Mononuclear cell (primary cell): Measurements from ENCODE around the gene ROBO2. TPM values are rescaled to one million over a fixed set of nuclear protein-coding genes. Genes with fewer than 3 reads are reported as not detected.

Experiments used
- H3K27me3 ChIP-seq: 2 replicates; pipeline ENCODE4 v1.6.0; 2011; ENCODE audit warnings: low read length, control low read depth; ENCODE audit not compliant: insufficient read depth
- H3K4me1 ChIP-seq: 2 replicates; pipeline ENCODE4 v1.5.1; 2011; ENCODE audit warnings: mild to moderate bottlenecking, low read length, control low read depth; ENCODE audit not compliant: insufficient read depth
- H3K4me3 ChIP-seq: 2 replicates; pipeline ENCODE4 v1.5.1; 2011; ENCODE audit warnings: mild to moderate bottlenecking, low read length, moderate library complexity
- H3K9me3 ChIP-seq: 2 replicates; pipeline ENCODE4 v1.5.1; 2011; ENCODE audit warnings: low read depth, mild to moderate bottlenecking, control low read depth, low read length
- total RNA-seq: library from RNA; depleted of rRNA; stranded (reverse); fragments of >200 nt; gene quantifications from one replicate; pipeline ENCODE4 v1.2.3, GENCODE V29; 2012

ROBO2 gene
- total RNA-seq, 1 donor, result under 0.01 TPM

GRCh38 chr3:77420336-77420735 is 380.4 kb downstream of the ROBO2 start:
- Histone ChIP-seq H3K27me3 (no peaks in the 10 kb centered on the region), H3K4me1 (no peaks in the 10 kb centered on the region), H3K9me3 (no peaks in the 10 kb centered on the region), H3K4me3 (no peak overlapping the region)

GRCh38 chr3:77421916-77422315 is 382.0 kb downstream of the ROBO2 start:
- no peak overlapping the region for H3K4me3 ChIP-seq
- H3K4me1 ChIP-seq, result no peaks in the 10 kb centered on the region
- H3K27me3 ChIP-seq, result no peaks in the 10 kb centered on the region
- no peaks in the 10 kb centered on the region for H3K9me3 ChIP-seq

- Histone ChIP-seq H3K4me1 (no peaks in the 10 kb centered on the region), H3K9me3 (no peaks in the 10 kb centered on the region), H3K27me3 (no peaks in the 10 kb centered on the region), H3K4me3 (no peak overlapping the region)
Measured at GRCh38 chr3:77426531-77426930, 386.6 kb downstream of the ROBO2 start.

- Histone ChIP-seq H3K9me3 (no peaks in the 10 kb centered on the region), H3K27me3 (no peaks in the 10 kb centered on the region), H3K4me1 (no peaks in the 10 kb centered on the region)
Measured at GRCh38 chr3:77427528-77427927, 387.6 kb downstream of the ROBO2 start.

GRCh38 chr3:77436908-77437307 is 397.0 kb downstream of the ROBO2 start:
- no peaks in the 10 kb centered on the region for H3K4me1 ChIP-seq
- H3K27me3 ChIP-seq, result no peaks in the 10 kb centered on the region
- H3K4me3 ChIP-seq, result no peak overlapping the region
- no peaks in the 10 kb centered on the region for H3K9me3 ChIP-seq

More at GRCh38 chr3:77427528-77427927, 387.6 kb downstream of the ROBO2 start:
- no peak overlapping the region for H3K4me3 ChIP-seq

- no peaks in the 10 kb centered on the region for H3K27me3 ChIP-seq
- no peaks in the 10 kb centered on the region for H3K4me1 ChIP-seq
- no peaks in the 10 kb centered on the region for H3K9me3 ChIP-seq
- H3K4me3 ChIP-seq, result no peak overlapping the region
Measured at GRCh38 chr3:77446084-77446483, 406.2 kb downstream of the ROBO2 start.

- Histone ChIP-seq H3K27me3 (no peaks in the 10 kb centered on the region), H3K9me3 (no peaks in the 10 kb centered on the region), H3K4me3 (no peak overlapping the region), H3K4me1 (no peaks in the 10 kb centered on the region)
Measured at GRCh38 chr3:77446761-77447160, 406.9 kb downstream of the ROBO2 start.

- Histone ChIP-seq H3K4me1 (no peaks in the 10 kb centered on the region), H3K4me3 (no peak overlapping the region), H3K27me3 (no peaks in the 10 kb centered on the region), H3K9me3 (no peaks in the 10 kb centered on the region)
Measured at GRCh38 chr3:77449459-77450350, 409.8 kb downstream of the ROBO2 start.

- no peaks in the 10 kb centered on the region for H3K27me3 ChIP-seq
- H3K4me1 ChIP-seq, result no peaks in the 10 kb centered on the region
- no peaks in the 10 kb centered on the region for H3K9me3 ChIP-seq
- no peak overlapping the region for H3K4me3 ChIP-seq
Measured at GRCh38 chr3:77456431-77456830, 416.5 kb downstream of the ROBO2 start.

GRCh38 chr3:77456906-77457305 is 417.0 kb downstream of the ROBO2 start:
- no peaks in the 10 kb centered on the region for H3K4me1 ChIP-seq
- no peaks in the 10 kb centered on the region for H3K9me3 ChIP-seq
- H3K27me3 ChIP-seq, result no peaks in the 10 kb centered on the region
- no peak overlapping the region for H3K4me3 ChIP-seq

- H3K4me1 ChIP-seq, result no peaks in the 10 kb centered on the region
- peaks cover under 1% of the 10 kb centered on the region for H3K9me3 ChIP-seq
- H3K27me3 ChIP-seq, result no peaks in the 10 kb centered on the region
- no peak overlapping the region for H3K4me3 ChIP-seq
Measured at GRCh38 chr3:77459926-77460325, 420.0 kb downstream of the ROBO2 start.

GRCh38 chr3:77460326-77460725 is 420.4 kb downstream of the ROBO2 start:
- Histone ChIP-seq H3K27me3 (no peaks in the 10 kb centered on the region), H3K9me3 (peaks cover 4% of the 10 kb centered on the region), H3K4me1 (no peaks in the 10 kb centered on the region), H3K4me3 (no peak overlapping the region)

- Histone ChIP-seq H3K9me3 (peaks cover 7% of the 10 kb centered on the region), H3K4me1 (no peaks in the 10 kb centered on the region), H3K4me3 (no peak overlapping the region), H3K27me3 (no peaks in the 10 kb centered on the region)
Measured at GRCh38 chr3:77462951-77463350, 423.1 kb downstream of the ROBO2 start.

- no peaks in the 10 kb centered on the region for H3K27me3 ChIP-seq
- peaks cover 7% of the 10 kb centered on the region for H3K9me3 ChIP-seq
- H3K4me1 ChIP-seq, result no peaks in the 10 kb centered on the region
- H3K4me3 ChIP-seq, result no peak overlapping the region
Measured at GRCh38 chr3:77464111-77464688, 424.3 kb downstream of the ROBO2 start.

GRCh38 chr3:77466562-77467115 is 426.7 kb downstream of the ROBO2 start:
- Histone ChIP-seq H3K9me3 (peaks cover 7% of the 10 kb centered on the region), H3K4me1 (no peaks in the 10 kb centered on the region), H3K27me3 (no peaks in the 10 kb centered on the region), H3K4me3 (no peak overlapping the region)
